Left lobe of liver (tissue), 2 donors: ENCODE results near the gene KCNG4. TPM values are rescaled to one million over a fixed set of nuclear protein-coding genes. Genes with fewer than 3 reads are reported as not detected.
A peak's percentile ranks its signal among the peaks of the same experiment; 100 is the strongest.
"Not testable (repeated sequence)": the region's sequence is repeated elsewhere in the genome, so short reads cannot be mapped to it uniquely, and the experiment has no call there.

ENCODE experiments used
- ATAC-seq: fragments of 200-7000 bp; cut with Tn5 transposase; one replicate; pipeline ENCODE4 v1.9.1; 2020; ENCODE audit warnings: mild to moderate bottlenecking, moderate library complexity
- DNase-seq: peaks from one replicate; pipeline ENCODE4 v3.0.0-alpha.2; 2020; ENCODE audit warnings: low spot score
- total RNA-seq: library from RNA; stranded (reverse); gene quantifications from one replicate; pipeline ENCODE4 v1.2.1, GENCODE V29; 2021
- donor health status: DM: no; HTN: no; CAD: no; lungs with moderate emphysema.
- donor health status: DM: no; HTN: yes; CAD: no.

Gene KCNG4
- total RNA-seq, 1 donor from 2014 or later, result not detected

GRCh38 chr16:84237994-84238750, 1.6 kb downstream of the KCNG4 start:
- DNase-seq (no peak), ATAC-seq (no peak)

GRCh38 chr16:84236671-84237070, 3.1 kb downstream of the KCNG4 start:
- no peak for ATAC-seq
- no peak for DNase-seq

- ATAC-seq (no peak), DNase-seq (no peak)
Measured at GRCh38 chr16:84234321-84235241, 5.2 kb downstream of the KCNG4 start.

GRCh38 chr16:84233748-84234147, 6.1 kb downstream of the KCNG4 start:
- no peak for ATAC-seq

GRCh38 chr16:84232969-84233368, 6.8 kb downstream of the KCNG4 start:
- no peak for ATAC-seq
- DNase-seq, result no peak

More at GRCh38 chr16:84233748-84234147, 6.1 kb downstream of the KCNG4 start:
- no peak for DNase-seq

- DNase-seq (no peak), ATAC-seq (no peak)
Measured at GRCh38 chr16:84232060-84232459, 7.8 kb downstream of the KCNG4 start.

- DNase-seq, result no peak
- no peak for ATAC-seq
Measured at GRCh38 chr16:84229471-84229870, 10.3 kb downstream of the KCNG4 start.

GRCh38 chr16:84228256-84228838, 11.5 kb downstream of the KCNG4 start:
- DNase-seq (no peak), ATAC-seq (no peak)

- DNase-seq (no peak), ATAC-seq (no peak)
Measured at GRCh38 chr16:84227548-84227947, 12.3 kb downstream of the KCNG4 start.

- ATAC-seq (no peak), DNase-seq (no peak)
Measured at GRCh38 chr16:84226026-84226425, 13.8 kb downstream of the KCNG4 start.

GRCh38 chr16:84225571-84225970, 14.2 kb downstream of the KCNG4 start:
- no peak for ATAC-seq

GRCh38 chr16:84225126-84225525, 14.7 kb downstream of the KCNG4 start:
- ATAC-seq (no peak), DNase-seq (no peak)

More at GRCh38 chr16:84225571-84225970, 14.2 kb downstream of the KCNG4 start:
- DNase-seq, result no peak

GRCh38 chr16:84224554-84224953, 15.3 kb downstream of the KCNG4 start:
- no peak for DNase-seq
- ATAC-seq, result peak; percentile 61

- DNase-seq (no peak), ATAC-seq (no peak)
Measured at GRCh38 chr16:84223456-84223855, 16.4 kb downstream of the KCNG4 start.

- DNase-seq, result no peak
- no peak for ATAC-seq
Measured at GRCh38 chr16:84220851-84221250, 19.0 kb downstream of the KCNG4 start.

GRCh38 chr16:84218956-84219355, 20.9 kb downstream of the KCNG4 start:
- ATAC-seq (no peak), DNase-seq (no peak)

- ATAC-seq, result no peak
- no peak for DNase-seq
Measured at GRCh38 chr16:84218176-84218823, 21.5 kb downstream of the KCNG4 start.

GRCh38 chr16:84216144-84216543, 23.7 kb downstream of the KCNG4 start:
- ATAC-seq, DNase-seq: not testable (repeated sequence)

- no peak for DNase-seq
Measured at GRCh38 chr16:84215531-84215930, 24.3 kb downstream of the KCNG4 start.

GRCh38 chr16:84214451-84215066, 25.3 kb downstream of the KCNG4 start:
- no peak for ATAC-seq
- DNase-seq, result no peak

More at GRCh38 chr16:84215531-84215930, 24.3 kb downstream of the KCNG4 start:
- ATAC-seq, result no peak
